Hematopoietic multipotent progenitor cell treated with erythropoietin and hydrocortisone succinate and interleukin-3 and kit ligand, for 6 days (in vitro differentiated cells): ENCODE data around the gene SH3PXD2A.
A peak's percentile ranks its signal among the peaks of the same experiment; 100 is the strongest.

Source experiments
- DNase-seq: peaks from one replicate; pipeline ENCODE4 v3.0.0-alpha.2; 2015

SH3PXD2A gene

GRCh38 chr10:103659674-103660363 lies 195.6 kb downstream of the SH3PXD2A start:
- peak; percentile 91 for DNase-seq

GRCh38 chr10:103658049-103658577 lies 197.3 kb downstream of the SH3PXD2A start:
- no peak for DNase-seq

- no peak for DNase-seq
These were observed 198.2 kb downstream of the SH3PXD2A start for GRCh38 chr10:103657061-103657591.

- no peak for DNase-seq
These were observed 200.5 kb downstream of the SH3PXD2A start for GRCh38 chr10:103654925-103655324.

GRCh38 chr10:103653581-103654037 lies 201.8 kb downstream of the SH3PXD2A start:
- DNase-seq = no peak

- DNase-seq = no peak
These were observed 202.6 kb downstream of the SH3PXD2A start for GRCh38 chr10:103652599-103653281.

GRCh38 chr10:103651783-103652476 lies 203.4 kb downstream of the SH3PXD2A start:
- DNase-seq = no peak

- no peak for DNase-seq
These were observed 204.0 kb downstream of the SH3PXD2A start for GRCh38 chr10:103651333-103651732.

- DNase-seq = no peak
These were observed 205.5 kb downstream of the SH3PXD2A start for GRCh38 chr10:103649654-103650423.

- no peak for DNase-seq
These were observed 206.5 kb downstream of the SH3PXD2A start for GRCh38 chr10:103648636-103649532.

- no peak for DNase-seq
These were observed 207.1 kb downstream of the SH3PXD2A start for GRCh38 chr10:103648251-103648635.

GRCh38 chr10:103646304-103646703 lies 209.1 kb downstream of the SH3PXD2A start:
- no peak for DNase-seq

- peak; percentile 44 for DNase-seq
These were observed 210.0 kb downstream of the SH3PXD2A start for GRCh38 chr10:103645141-103646054.

GRCh38 chr10:103643381-103643780 lies 212.0 kb downstream of the SH3PXD2A start:
- no peak for DNase-seq

GRCh38 chr10:103641326-103641725 lies 214.1 kb downstream of the SH3PXD2A start:
- DNase-seq = no peak

GRCh38 chr10:103640436-103641181 lies 214.8 kb downstream of the SH3PXD2A start:
- no peak for DNase-seq

- peak; percentile 79 for DNase-seq
These were observed 216.4 kb downstream of the SH3PXD2A start for GRCh38 chr10:103638948-103639347.

GRCh38 chr10:103637927-103638557 lies 217.3 kb downstream of the SH3PXD2A start:
- no peak for DNase-seq

- no peak for DNase-seq
These were observed 218.4 kb downstream of the SH3PXD2A start for GRCh38 chr10:103637011-103637410.
